Fibroblast of the aortic adventitia (primary cell): ENCODE measurements around the gene WBP2. TPM values are rescaled to one million over a fixed set of nuclear protein-coding genes. Genes with fewer than 3 reads are reported as not detected.

ENCODE experiments used
- DNase-seq: peaks from one replicate; pipeline ENCODE4 v3.0.0-alpha.2; 2010; ENCODE audit warnings: low read depth
- H3K4me3 ChIP-seq: 2 replicates; pipeline ENCODE4 v1.5.1; 2011; ENCODE audit warnings: low read depth, mild to moderate bottlenecking, control low read depth, low read length, moderate library complexity
- total RNA-seq: library from RNA; depleted of rRNA; stranded (reverse); fragments of >200 nt; gene quantifications from 2 replicates; pipeline ENCODE4 v1.2.3, GENCODE V29; 2012; ENCODE audit warnings: low replicate concordance
- TF ChIP-seq, protein P1 (sequence below): IDR thresholded peaks from 2 replicates; pipeline ENCODE4 v1.5.1; 2011; ENCODE audit warnings: mild to moderate bottlenecking, low read length, control low read depth, inconsistent platforms; ENCODE audit not compliant: insufficient read depth

The WBP2 gene
- total RNA-seq, 1 donor, result 24.1 TPM

DNA sequence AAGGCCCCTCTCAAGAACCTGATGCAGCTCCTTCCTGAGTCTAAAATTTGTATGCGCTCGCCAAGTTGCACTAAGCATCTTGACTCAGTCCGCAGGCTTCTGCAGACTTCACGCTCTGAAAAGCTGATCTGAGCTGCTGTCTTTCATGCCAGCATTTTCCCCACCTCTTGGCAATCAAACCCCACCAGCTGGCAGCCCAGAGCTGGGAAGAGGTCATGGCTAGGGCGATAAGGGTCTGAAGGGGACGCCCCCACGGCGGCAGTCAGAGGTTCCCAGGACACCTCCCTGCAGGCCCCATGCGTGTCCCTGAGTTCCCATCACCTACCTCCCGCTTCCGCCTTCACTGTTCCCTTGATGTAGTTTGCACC is 5.9 kb downstream of the WBP2 start:
- TF ChIP-seq, protein P1, sequence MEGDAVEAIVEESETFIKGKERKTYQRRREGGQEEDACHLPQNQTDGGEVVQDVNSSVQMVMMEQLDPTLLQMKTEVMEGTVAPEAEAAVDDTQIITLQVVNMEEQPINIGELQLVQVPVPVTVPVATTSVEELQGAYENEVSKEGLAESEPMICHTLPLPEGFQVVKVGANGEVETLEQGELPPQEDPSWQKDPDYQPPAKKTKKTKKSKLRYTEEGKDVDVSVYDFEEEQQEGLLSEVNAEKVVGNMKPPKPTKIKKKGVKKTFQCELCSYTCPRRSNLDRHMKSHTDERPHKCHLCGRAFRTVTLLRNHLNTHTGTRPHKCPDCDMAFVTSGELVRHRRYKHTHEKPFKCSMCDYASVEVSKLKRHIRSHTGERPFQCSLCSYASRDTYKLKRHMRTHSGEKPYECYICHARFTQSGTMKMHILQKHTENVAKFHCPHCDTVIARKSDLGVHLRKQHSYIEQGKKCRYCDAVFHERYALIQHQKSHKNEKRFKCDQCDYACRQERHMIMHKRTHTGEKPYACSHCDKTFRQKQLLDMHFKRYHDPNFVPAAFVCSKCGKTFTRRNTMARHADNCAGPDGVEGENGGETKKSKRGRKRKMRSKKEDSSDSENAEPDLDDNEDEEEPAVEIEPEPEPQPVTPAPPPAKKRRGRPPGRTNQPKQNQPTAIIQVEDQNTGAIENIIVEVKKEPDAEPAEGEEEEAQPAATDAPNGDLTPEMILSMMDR, result no peak
- H3K4me3 ChIP-seq, result no peak overlapping the region
- no peak for DNase-seq

DNA sequence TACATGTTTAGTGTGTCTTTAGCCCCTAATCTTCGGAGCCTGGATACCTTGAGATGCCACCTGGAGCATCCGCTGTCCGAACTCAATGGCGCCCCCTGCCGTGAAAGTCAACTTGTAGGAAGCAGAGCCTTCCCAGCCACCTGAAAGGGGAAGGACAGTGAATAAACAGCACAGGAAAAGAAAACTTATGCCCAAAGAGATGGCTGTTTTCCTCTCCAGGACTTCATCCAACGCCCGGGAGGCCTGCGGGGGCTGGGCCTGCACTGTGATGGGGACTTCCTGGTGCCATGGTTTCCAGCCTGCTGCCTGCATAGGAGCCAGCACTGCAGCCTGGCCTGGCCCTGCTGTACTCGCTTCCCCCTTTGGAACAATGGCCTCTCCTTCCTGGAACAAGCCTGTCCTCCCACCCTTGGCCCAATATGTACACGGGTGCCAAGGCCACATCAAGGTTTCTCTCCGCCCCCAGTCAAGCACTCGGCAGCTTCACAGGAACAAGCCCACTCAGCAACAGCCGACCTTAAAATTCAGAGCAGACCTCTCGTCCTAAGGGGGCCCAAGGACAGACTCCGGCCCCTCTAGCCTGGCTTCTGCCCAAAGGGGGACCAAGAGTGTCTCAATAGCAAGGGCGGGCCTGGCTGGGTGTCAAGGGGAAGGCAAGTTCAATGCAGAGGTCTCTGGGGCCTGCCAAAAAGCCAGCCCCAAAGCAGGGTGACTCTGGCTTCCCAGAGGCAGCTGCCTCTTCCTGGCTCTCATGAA is 6.4 kb downstream of the WBP2 start:
- no peak overlapping the region for H3K4me3 ChIP-seq
- DNase-seq, result peak; percentile 56
- TF ChIP-seq, protein P1, result peak; percentile 72

DNA sequence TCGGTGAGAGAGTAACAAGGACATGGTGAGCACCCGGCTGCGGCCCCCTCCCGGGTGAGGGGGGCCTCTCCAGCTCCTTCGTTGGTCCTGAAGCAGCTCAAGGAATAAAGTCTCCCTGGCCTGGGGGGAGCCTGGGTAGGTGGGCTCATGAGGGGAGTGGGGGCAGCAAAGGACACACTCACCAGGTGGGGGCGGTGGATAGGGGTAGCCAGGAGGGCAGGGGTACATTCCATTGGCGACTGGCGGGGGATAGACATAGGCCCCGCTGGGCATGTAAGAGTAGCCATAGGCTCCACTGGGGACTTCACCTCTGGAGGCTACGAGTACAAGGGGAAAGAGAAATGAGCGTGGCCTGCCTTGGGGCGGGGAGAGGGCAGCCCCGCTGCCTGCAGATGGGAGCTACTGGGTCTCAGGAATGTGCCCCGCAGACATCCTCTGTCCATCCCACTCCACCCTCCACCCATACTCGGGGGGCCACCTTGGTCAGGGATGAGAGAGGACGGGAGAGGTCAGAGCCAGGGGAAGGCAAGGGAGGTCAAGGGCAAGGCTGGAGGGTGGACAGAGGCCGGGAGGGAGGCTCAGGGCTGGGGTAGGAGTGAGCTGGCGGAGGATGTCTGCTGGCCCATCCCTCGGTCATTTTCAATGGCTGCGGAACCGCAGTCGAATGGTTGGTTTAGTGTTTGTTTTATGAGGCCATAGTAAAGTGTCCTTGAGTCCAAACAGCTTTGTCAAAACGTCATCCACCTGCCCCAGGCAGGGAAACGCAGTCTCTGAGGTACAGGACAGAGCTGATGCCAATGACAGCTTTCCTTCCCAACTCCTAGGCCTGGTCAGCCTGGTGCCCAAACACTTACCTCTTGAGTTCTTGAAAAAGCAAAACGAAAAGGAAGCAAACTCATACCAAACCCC is 7.3 kb downstream of the WBP2 start:
- no peak for DNase-seq
- no peak overlapping the region for H3K4me3 ChIP-seq
- TF ChIP-seq, protein P1, result no peak

DNA sequence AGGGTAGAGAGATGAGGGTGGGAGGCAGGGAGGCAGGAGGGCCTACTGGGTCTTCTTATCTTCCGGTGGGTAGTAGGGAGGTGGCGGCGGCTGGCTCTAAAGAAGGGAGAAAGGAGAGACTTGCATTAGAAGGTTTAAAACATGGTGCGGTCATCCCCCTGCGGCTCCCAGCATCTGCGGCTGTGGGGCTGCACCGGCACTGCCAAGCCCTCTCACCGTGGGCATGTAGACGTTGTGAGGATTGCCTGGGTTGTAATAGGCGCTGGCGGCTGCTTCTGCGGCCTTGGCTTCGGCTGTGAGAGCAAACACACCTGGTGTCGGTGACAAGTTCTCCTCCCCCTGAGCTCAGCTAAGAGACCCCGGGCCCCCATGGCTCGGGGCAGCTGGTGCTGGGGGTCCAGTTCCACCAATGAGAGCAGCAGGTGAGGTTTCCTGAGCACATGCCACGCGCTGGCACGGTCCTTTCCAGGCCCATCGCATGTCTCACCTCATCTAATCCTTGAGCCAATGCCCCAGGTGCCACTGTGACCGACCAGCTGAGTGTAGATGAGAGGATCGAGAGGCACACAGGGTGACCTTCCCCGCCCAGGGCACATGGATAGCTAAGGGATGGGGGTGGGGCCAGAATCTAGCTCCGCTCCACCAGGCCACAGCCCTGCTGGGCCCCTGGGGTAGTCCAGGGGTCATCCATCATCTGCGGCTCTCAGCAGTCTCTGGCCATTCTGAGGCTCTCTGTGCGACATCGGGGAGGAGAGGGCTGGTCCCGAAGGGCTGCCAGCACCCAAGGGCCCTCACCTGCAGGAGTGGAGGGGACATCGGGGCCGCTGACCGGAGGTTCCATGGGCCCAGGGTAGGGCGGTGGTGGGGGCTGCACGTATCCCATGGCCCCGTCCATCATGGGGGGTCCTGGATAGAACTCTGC is 8.2 kb downstream of the WBP2 start:
- H3K4me3 ChIP-seq, result no peak overlapping the region
- TF ChIP-seq, protein P1, result no peak
- no peak for DNase-seq

DNA sequence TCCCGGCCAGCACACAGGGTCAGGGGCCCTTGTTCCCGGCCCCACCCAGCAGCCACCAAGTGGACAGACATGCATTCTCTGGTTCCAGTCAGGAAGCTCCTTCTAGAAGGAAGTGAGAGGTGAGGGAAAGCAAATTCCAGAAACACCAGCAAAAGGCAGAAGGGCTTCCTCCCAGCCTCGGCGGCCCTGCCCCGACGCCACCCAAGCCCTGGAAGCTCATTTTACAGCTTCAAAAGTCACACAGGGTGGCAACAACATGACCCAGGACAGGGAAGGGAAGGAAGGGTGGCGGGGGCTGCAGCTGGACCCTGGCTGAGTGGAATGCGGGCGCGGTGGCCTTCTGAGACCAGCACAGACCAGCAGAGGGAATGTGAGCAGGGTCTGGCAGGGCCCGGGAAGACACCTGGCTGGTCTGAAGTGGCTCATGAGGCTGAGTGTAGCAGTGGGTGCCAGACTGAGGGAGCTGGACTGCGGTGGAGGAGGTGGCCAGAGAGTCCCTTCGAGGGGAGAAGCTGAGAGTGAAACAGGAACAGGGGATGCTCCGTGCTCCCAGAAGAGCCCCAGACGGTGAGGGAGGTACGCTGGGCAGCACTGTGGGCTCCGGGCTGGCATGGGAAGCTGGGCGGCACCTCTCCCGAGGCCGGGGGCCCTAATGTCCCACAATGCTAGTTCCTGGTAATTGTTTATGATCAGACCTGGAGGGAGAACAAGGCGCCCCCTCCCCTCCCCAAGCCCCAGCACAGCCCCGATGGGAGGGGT is 9.0 kb downstream of the WBP2 start:
- no peak overlapping the region for H3K4me3 ChIP-seq
- TF ChIP-seq, protein P1, result no peak
- DNase-seq, result no peak
